Measurements from ENCODE around the gene CNTN5. TPM values are rescaled to one million over a fixed set of nuclear protein-coding genes. Genes with fewer than 3 reads are reported as not detected.

CNTN5 gene
- total and polyA plus RNA-seq, 2 experiments from 2014 or later: not detected

GRCh38 chr11:99452075-99452474, 431.3 kb downstream of the CNTN5 start:
- in situ Hi-C loops (cut with MboI): no loop called here
- no peak for DNase-seq
- Histone ChIP-seq H3K9ac (no peak overlapping the region), H3K79me2 (ENCODE audit: insufficient read depth) (no peaks in the 10 kb centered on the region), H3K9me3 (ENCODE audit: low read depth) (no peaks in the 10 kb centered on the region), H4K20me1 (ENCODE audit: insufficient read depth) (no peaks in the 10 kb centered on the region), H3K4me1 (ENCODE audit: insufficient read depth) (no peaks in the 10 kb centered on the region), H3K4me3 (no peak overlapping the region), H3K27me3 (replicated peaks; ENCODE audit: insufficient read depth) (no peaks in the 10 kb centered on the region), H3K36me3 (ENCODE audit: low read depth) (no peaks in the 10 kb centered on the region), H3K9me2 (ENCODE audit: insufficient read depth) (no peaks in the 10 kb centered on the region), H3K27ac (no peak overlapping the region), H3K4me2 (ENCODE audit: unreplicated experiment) (no peak overlapping the region), H3F3A (ENCODE audit: insufficient read depth) (no peaks in the 10 kb centered on the region), H2AFZ (no peak overlapping the region)
- WGBS, 2 experiments (ENCODE audit: low coverage in 1 of 2, low lambda C conversion rate in 2 of 2, missing lambda C conversion rate in 2 of 2): 21 to 22% methylated on average over 5 of the region's 5 CpGs
- no peak for TF ChIP-seq EZH2phosphoT487 (IDR thresholded peaks at IDR 0.05; ENCODE audit: insufficient read depth, low read depth)
- no peak for TF ChIP-seq EZH2 (IDR thresholded peaks at IDR 0.05; ENCODE audit: insufficient read depth, poor library complexity, severe bottlenecking)

- no peaks in the 10 kb centered on the region for H3K36me3 ChIP-seq (ENCODE audit: low read depth)
- 35 to 54% methylated on average over 1 of the region's 1 CpG for WGBS, 2 experiments (ENCODE audit: low coverage in 1 of 2, low lambda C conversion rate in 2 of 2, missing lambda C conversion rate in 2 of 2)
Measured at GRCh38 chr11:99461913-99462312, 441.2 kb downstream of the CNTN5 start.

DNA sequence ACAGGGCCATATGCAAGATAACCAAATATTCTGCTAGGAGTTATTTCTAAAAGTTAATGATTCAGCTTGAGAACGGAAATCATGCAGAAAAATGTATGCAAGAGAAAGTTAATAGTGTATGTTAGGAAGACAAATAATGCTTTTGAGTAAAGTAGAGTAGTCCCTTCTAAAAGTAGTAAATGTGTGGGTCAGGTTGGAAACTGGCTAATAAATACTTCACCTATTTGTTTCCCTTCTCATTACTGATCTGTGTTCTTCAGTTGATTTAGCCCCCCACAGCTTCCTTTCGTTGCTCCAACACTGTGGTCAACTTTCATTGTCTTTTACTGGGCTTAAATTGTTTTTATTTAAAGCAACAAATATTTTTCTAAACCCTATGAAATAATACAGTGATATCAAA, 444.2 kb downstream of the CNTN5 start:
- no peaks in the 10 kb centered on the region for H4K20me1 ChIP-seq (ENCODE audit: insufficient read depth)
- no peaks in the 10 kb centered on the region for H3K9me2 ChIP-seq (ENCODE audit: insufficient read depth)
- no peaks in the 10 kb centered on the region for H3K27me3 ChIP-seq (replicated peaks; ENCODE audit: insufficient read depth)
- no peaks in the 10 kb centered on the region for H3K9me3 ChIP-seq (ENCODE audit: low read depth)
- WGBS, 2 experiments (ENCODE audit: low coverage in 1 of 2, low lambda C conversion rate in 2 of 2, missing lambda C conversion rate in 2 of 2): 14 to 16% methylated on average over 2 of the region's 2 CpGs
- H3K4me3 ChIP-seq: no peak overlapping the region
- H3K4me1 ChIP-seq (ENCODE audit: insufficient read depth): no peaks in the 10 kb centered on the region
- no peak overlapping the region for H3K4me2 ChIP-seq (ENCODE audit: unreplicated experiment)
- no peaks in the 10 kb centered on the region for H3K36me3 ChIP-seq (ENCODE audit: low read depth)
- no peak overlapping the region for H3K27ac ChIP-seq
- in situ Hi-C loops (cut with MboI): no loop called here
- no peak overlapping the region for H2AFZ ChIP-seq
- no peaks in the 10 kb centered on the region for H3K79me2 ChIP-seq (ENCODE audit: insufficient read depth)
- TF ChIP-seq EZH2 (IDR thresholded peaks at IDR 0.05; ENCODE audit: insufficient read depth, poor library complexity, severe bottlenecking): no peak
- no peak for TF ChIP-seq EZH2phosphoT487 (IDR thresholded peaks at IDR 0.05; ENCODE audit: insufficient read depth, low read depth)
- H3F3A ChIP-seq (ENCODE audit: insufficient read depth): no peaks in the 10 kb centered on the region
- DNase-seq: no peak
- no peak overlapping the region for H3K9ac ChIP-seq

More at GRCh38 chr11:99461913-99462312, 441.2 kb downstream of the CNTN5 start:
- Histone ChIP-seq H3K27me3 (replicated peaks; ENCODE audit: insufficient read depth) (no peaks in the 10 kb centered on the region), H3K9me2 (ENCODE audit: insufficient read depth) (no peaks in the 10 kb centered on the region), H3K27ac (no peak overlapping the region), H3K4me2 (ENCODE audit: unreplicated experiment) (no peak overlapping the region), H3K4me1 (ENCODE audit: insufficient read depth) (no peaks in the 10 kb centered on the region), H3K79me2 (ENCODE audit: insufficient read depth) (no peaks in the 10 kb centered on the region), H3K9ac (no peak overlapping the region), H4K20me1 (ENCODE audit: insufficient read depth) (no peaks in the 10 kb centered on the region), H3K9me3 (ENCODE audit: low read depth) (no peaks in the 10 kb centered on the region), H2AFZ (no peak overlapping the region), H3K4me3 (no peak overlapping the region), H3F3A (ENCODE audit: insufficient read depth) (no peaks in the 10 kb centered on the region)
- no peak for DNase-seq
- in situ Hi-C loops (cut with MboI): no loop called here
- TF ChIP-seq EZH2 (IDR thresholded peaks at IDR 0.05; ENCODE audit: insufficient read depth, poor library complexity, severe bottlenecking) (no peak), EZH2phosphoT487 (IDR thresholded peaks at IDR 0.05; ENCODE audit: insufficient read depth, low read depth) (no peak)

DNA sequence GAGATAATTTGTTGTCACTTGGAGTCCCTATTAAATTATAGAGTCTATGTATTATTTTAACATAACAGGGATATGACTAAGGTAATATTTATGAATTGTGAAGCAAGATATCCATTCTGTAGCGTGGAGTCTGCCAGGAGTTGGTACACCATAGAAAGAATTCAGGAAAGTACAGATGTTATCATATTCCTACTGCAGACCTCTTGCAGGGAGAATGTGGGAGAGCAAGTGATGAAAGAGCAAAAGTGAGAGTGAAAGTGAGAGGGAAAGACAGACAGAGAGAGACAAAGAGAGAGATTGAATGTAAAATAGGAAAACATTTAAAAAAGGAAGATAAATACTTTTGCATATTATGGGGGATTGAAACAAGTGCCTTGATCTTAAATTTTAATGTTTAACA, 468.8 kb downstream of the CNTN5 start:
- no peak overlapping the region for H3K27ac ChIP-seq
- no peak overlapping the region for H3K4me2 ChIP-seq (ENCODE audit: unreplicated experiment)
- no peaks in the 10 kb centered on the region for H3K4me1 ChIP-seq (ENCODE audit: insufficient read depth)
- H3F3A ChIP-seq (ENCODE audit: insufficient read depth): no peaks in the 10 kb centered on the region
- H3K36me3 ChIP-seq (ENCODE audit: low read depth): no peaks in the 10 kb centered on the region
- in situ Hi-C loops (cut with MboI): no loop called here
- H2AFZ ChIP-seq: no peak overlapping the region
- DNase-seq: no peak
- H3K9ac ChIP-seq: no peak overlapping the region
- no peaks in the 10 kb centered on the region for H4K20me1 ChIP-seq (ENCODE audit: insufficient read depth)
- TF ChIP-seq EZH2 (IDR thresholded peaks at IDR 0.05; ENCODE audit: insufficient read depth, poor library complexity, severe bottlenecking): no peak
- TF ChIP-seq EZH2phosphoT487 (IDR thresholded peaks at IDR 0.05; ENCODE audit: insufficient read depth, low read depth): no peak
- H3K9me2 ChIP-seq (ENCODE audit: insufficient read depth): no peaks in the 10 kb centered on the region
- WGBS, 2 experiments (ENCODE audit: low coverage in 1 of 2, low lambda C conversion rate in 2 of 2, missing lambda C conversion rate in 2 of 2): 2 to 6% methylated on average over 1 of the region's 1 CpG
- H3K4me3 ChIP-seq: no peak overlapping the region
- no peaks in the 10 kb centered on the region for H3K79me2 ChIP-seq (ENCODE audit: insufficient read depth)
- H3K9me3 ChIP-seq (ENCODE audit: low read depth): no peaks in the 10 kb centered on the region
- H3K27me3 ChIP-seq (replicated peaks; ENCODE audit: insufficient read depth): no peaks in the 10 kb centered on the region

GRCh38 chr11:99494065-99494464, 473.3 kb downstream of the CNTN5 start:
- Histone ChIP-seq H3K9me2 (ENCODE audit: insufficient read depth) (no peaks in the 10 kb centered on the region), H3K27ac (no peak overlapping the region), H2AFZ (no peak overlapping the region), H3K4me1 (ENCODE audit: insufficient read depth) (no peaks in the 10 kb centered on the region), H3K9me3 (ENCODE audit: low read depth) (no peaks in the 10 kb centered on the region), H3K4me3 (no peak overlapping the region), H3K79me2 (ENCODE audit: insufficient read depth) (no peaks in the 10 kb centered on the region), H3F3A (ENCODE audit: insufficient read depth) (no peaks in the 10 kb centered on the region), H3K36me3 (ENCODE audit: low read depth) (no peaks in the 10 kb centered on the region), H3K9ac (no peak overlapping the region), H3K4me2 (ENCODE audit: unreplicated experiment) (no peak overlapping the region), H4K20me1 (ENCODE audit: insufficient read depth) (no peaks in the 10 kb centered on the region), H3K27me3 (replicated peaks; ENCODE audit: insufficient read depth) (no peaks in the 10 kb centered on the region)
- in situ Hi-C loops (cut with MboI): no loop called here
- DNase-seq: no peak
- WGBS, 2 experiments (ENCODE audit: low coverage in 1 of 2, low lambda C conversion rate in 2 of 2, missing lambda C conversion rate in 2 of 2): 15 to 19% methylated on average over 4 of the region's 4 CpGs
- TF ChIP-seq EZH2phosphoT487 (IDR thresholded peaks at IDR 0.05; ENCODE audit: insufficient read depth, low read depth) (no peak), EZH2 (IDR thresholded peaks at IDR 0.05; ENCODE audit: insufficient read depth, poor library complexity, severe bottlenecking) (no peak)

Data from GM23248 (cell line).